Middle frontal gyrus (tissue), 1 donor: ENCODE measurements around the gene GFRA4.
"Not testable (repeated sequence)": the region's sequence is repeated elsewhere in the genome, so short reads cannot be mapped to it uniquely, and the experiment has no call there.

Source experiments
- DNase-seq: peaks from one replicate; pipeline ENCODE4 v3.0.0-alpha.2; 2015; ENCODE audit warnings: low spot score; ENCODE audit errors: extremely low spot score

Gene GFRA4

GRCh38 chr20:3622406-3622805 is 40.8 kb downstream of the GFRA4 start:
- DNase-seq = no peak

GRCh38 chr20:3621111-3621510 is 42.1 kb downstream of the GFRA4 start:
- no peak for DNase-seq

DNA sequence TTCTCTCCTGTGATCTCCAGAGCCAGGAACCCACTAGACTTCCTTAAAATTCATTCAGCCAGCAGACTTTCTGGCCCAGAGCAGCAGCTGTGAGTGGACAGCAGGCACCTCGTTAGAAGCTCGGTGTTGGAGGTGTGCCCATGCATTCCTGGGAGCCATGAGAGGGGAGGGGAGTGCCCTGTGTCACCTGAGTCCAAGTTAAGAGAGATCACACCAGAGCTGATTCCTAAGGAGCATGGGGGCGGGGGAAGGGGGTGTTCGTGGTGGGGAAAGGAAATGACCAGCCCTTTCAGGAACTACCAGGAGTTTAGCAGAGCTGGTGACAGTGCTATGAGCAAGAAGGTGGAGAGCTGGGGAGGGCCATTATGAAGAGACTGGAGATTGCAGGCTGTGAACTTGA is 46.9 kb downstream of the GFRA4 start:
- no peak for DNase-seq

- DNase-seq = not testable (repeated sequence)
Measured at GRCh38 chr20:3615171-3615840, 47.9 kb downstream of the GFRA4 start.

- DNase-seq = no peak
Measured at GRCh38 chr20:3614466-3614865, 48.7 kb downstream of the GFRA4 start.

GRCh38 chr20:3613821-3614440 is 49.3 kb downstream of the GFRA4 start:
- DNase-seq = no peak

DNA sequence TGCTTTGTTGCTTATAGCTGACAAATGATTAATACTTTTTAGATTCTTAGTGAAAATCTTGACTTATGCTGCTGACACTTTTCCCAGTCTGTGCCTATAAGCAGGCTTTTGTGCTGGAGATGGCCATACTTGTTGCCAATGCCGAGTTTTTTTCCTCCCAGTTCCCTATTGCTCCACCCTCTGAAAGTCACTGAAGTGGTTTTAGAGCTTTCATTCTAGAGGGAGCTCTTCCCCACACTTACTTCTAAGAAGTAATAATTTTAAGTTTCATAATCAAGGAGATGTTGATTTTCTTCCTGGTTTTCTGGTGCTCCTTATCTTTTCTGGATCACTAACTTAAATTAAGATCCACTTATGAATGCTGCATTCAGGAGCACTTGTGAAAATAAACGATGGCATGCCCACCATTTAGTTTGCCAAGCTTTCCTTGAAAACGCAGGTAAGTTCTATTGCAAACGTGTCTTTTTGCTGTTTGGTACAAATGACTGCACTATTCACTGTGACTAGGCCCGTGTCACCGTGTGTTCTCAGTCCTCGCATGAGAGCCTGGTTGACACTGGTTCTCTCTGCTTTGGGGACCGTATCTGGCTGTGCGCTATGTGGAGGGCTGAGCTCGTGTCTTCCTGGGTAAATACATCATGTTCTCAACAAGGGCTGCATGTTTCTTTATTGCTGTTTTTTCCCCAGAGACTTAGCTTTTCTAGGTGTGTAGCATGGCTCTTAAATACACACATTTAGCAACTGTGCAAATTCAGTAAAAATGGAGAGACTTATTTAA is 50.2 kb downstream of the GFRA4 start:
- no peak for DNase-seq

GRCh38 chr20:3611901-3612300 is 51.3 kb downstream of the GFRA4 start:
- DNase-seq = no peak
